NCI-H2196 (cell line): ENCODE measurements around the gene RNF5.
"Not testable (repeated sequence)": the region's sequence is repeated elsewhere in the genome, so short reads cannot be mapped to it uniquely, and the experiment has no call there.

Experiments used
- DNase-seq: peaks from one replicate; lab custom pipeline; 2025; ENCODE audit not compliant: unreplicated experiment; lab: John Stamatoyannopoulos, UW

The RNF5 gene, protein sequence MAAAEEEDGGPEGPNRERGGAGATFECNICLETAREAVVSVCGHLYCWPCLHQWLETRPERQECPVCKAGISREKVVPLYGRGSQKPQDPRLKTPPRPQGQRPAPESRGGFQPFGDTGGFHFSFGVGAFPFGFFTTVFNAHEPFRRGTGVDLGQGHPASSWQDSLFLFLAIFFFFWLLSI

DNA sequence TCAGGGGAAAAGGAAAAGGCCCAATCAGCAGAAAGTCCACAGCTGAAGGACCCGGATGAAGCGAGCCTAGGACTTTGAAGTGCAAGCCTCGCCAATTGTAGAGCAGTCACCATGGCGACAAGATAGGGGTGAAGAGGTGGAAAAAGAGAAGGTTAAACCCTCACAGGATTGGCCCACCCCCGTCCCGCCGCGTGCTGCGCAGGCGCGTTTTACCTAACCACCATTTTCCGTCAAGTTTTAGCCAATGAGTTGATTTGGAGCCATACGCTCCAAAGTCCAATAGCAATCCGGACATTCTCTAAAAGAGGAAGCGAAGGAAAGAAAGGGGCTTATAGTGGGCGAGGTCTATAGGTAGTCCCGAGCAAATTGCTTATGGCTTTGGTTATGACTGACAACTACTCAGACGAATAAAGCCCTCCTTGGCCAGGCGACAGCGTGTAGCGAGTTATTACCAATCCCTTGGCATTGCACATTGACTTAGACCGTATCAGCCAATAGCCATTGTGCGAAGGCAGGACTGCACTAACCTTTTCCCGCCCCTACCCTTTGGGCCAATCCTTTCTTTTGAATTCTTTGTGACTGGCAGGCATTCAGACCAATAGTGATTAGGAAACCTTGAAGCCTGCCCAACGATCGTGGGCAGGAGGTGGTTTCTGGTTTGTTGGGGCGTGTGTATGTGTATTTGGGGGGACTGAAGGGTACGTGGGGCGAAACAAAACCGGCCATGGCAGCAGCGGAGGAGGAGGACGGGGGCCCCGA lies at the start of gene RNF5:
Gene RNF5 (plus strand): TSS at position 618 of the 759 bp plus-strand sequence. CDS start 107 bp downstream, at position 725.
- peak; percentile 99 for DNase-seq

DNA sequence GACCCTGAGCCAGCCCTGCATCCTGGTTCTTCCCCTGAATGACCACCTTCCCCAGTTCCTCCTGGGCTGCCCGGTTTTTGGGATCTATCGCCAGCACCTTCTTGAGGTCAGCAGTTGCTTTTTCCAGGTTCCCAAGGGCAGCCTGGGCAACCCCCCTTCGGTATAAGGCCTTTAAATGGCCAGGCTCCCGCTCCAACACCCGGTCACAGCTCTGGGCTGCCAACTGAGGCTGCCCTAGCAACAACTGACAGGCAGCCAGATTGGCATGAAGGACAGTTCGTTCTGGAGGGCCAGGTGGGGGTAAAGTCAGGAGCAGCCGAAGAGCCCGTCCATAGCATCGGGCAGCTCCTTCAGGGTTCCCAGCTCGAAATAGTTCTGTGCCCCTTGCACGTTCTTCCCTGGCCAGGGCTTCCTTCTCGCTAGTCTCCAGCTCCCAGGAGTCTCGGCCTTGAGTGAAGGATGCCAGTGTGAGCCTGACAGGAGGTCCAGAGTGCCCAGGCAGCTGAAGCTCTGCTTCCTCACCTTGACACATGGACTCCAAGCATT lies 49.4 kb upstream of the RNF5 start:
- DNase-seq: no peak

DNA sequence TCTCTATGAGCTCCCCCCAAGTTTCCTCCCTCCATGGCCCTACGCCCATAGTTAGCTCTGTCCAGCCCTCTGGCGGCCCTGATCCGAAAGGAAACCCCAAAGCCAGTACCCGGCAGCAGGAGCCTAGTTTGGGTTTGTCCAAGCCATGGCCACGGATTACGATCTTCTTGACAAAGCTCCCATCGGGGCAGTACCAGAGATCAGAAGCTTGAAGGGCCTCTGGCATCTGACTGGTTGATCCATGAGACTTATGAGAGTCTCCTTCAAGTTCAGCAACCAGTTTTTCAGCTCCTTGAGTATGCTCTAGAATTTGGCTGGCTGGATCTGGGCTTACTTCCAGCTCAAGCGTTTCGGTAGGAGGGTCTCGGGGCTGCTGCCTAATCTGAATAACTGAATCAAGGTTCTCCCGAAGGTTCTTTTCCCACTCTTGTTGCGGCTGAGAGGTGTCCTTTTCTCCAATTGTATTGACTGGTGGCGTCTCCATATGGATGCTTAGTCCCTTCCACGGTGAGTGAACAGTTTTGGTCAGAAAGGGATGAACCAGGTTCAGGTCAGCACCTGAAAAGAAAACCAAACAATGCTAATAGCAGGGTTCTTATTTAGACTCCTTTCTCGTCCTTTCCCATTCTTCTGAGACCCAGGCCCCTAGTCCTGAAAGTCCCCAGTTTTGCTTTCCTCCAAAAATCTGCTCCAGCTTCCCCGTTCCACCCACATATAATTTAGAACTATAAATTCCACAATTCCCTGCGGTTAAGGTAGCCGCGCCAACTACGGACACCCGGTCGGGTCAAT lies 48.7 kb upstream of the RNF5 start:
- DNase-seq: no peak

DNA sequence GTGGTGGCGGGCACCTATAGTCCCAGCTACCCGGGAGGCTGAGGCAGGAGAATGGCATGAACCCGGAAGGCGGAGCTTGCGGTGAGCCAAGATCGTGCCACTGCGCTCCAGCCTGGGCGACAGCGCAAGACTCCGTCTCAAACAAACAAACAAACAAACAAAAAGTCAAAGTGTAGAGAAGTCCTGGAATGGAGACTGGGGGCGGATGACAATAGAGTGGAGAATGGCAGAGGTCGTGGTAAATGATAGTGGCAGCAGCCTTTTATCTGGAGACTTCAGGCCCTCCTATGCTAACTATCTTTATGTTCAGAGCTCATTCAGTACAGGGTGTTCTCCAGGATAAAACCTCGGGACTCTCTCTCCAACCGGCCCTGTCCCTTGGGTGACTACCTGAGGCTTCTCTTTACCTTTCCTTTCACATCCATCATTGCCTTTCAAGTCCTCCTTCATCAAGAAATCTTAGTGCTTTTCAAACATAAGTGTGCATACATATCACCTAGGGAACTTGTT lies 46.7 kb upstream of the RNF5 start:
- DNase-seq: no peak

DNA sequence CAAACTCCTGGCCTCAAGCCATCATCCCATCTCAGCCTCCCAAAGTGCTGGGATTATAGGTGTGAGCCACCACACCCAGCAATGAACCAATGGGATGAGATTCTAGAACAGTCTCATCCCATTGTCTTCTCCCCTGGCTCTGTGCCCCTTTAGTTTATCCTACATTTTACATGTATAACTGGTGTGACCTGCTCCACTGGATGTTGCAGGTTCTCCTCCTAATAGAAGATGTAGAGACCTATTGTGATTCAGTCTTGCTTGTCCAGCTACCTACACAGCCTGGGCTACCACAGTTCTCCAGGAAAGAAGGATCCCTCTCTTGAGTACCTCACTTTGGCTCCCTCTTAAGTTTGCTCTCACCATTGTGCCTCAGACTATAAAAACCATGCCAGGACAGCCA lies 46.1 kb upstream of the RNF5 start:
- no peak for DNase-seq

DNA sequence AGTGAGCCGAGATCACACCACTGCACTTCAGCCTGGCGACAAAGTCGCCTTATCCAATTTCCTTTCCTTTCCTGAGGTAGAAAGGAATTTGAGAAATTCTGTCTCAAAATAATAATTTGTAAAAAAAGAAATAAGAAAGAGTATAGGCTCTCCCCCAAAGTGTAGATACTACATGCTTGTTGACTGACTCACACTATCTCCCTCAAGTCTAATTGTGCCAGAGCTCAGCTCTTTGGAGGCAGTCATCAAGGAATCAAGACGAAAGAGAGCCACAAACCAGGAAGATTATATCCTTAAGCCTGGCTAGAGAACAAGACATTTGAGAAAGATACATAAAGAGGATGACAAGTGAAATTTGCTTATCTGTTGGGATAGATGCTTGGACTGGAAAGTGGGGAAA lies 44.4 kb upstream of the RNF5 start:
- DNase-seq: no peak

DNA sequence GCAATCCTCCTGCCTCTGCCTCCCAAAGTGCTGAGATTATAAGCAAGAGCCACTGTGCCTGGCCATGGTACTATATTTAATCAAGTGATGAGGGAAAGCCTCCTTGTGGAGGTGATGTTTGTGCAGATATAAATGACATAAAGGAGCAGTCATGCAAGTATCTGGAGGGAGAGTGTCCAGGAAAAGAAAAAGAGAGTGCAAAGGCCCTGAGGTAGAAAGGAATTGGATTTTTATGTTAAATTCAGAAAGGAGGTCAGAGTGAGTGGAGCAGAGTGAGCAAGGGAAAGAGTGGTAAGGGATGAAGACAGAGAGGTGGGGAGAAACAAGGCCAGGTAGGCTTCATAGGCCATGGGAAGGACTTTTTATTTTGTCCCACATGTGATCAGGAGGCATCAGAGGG lies 40.8 kb upstream of the RNF5 start:
- DNase-seq: no peak

DNA sequence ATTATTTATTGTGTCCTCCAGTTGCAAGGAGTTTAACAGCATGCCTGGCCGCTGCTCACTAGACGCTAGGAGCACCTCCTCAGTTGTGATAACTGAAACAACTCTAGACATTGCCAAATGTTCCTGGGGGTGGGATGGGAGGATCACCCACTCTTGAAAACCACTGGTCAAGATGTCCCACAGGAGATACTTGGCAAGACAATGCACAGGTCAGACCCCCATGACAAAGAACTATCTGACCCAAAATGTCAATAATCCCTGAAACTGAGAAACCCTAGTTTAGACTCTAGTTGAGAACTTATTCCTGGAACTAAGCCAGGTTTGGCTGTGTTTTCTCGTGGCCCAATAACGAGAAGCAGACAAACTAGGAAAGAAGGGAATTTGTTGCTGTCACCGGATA lies 38.6 kb upstream of the RNF5 start:
- no peak for DNase-seq

DNA sequence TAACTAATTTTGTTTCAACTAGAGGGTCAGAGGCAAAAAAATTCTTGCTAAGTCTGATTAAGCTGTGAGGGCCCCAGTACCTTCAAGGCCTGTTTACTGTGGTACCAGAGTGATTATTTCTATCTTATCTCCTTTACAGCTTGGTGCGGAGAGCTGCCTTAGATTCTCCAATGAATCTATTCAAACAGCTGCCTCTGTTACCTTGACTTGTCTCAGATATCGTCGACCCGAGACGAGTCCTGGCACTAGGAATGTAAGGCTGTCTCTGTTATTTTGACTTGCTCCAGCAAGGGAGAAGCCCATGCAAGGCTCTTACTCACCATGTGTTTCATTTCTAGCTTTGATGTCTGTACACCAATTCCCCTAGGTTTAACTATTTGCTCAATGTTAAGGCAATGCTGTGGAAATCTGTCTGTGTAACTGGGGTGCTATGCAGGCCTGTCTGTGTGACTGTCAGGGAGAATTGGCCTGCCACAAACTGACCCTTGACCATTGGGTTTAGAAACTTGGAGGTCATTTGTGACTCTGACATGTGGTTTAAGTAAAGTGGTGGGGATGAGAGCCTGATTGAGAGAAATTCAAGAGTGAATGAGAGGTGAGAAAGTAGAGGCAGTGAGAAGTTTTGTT lies 37.7 kb upstream of the RNF5 start:
- no peak for DNase-seq

DNA sequence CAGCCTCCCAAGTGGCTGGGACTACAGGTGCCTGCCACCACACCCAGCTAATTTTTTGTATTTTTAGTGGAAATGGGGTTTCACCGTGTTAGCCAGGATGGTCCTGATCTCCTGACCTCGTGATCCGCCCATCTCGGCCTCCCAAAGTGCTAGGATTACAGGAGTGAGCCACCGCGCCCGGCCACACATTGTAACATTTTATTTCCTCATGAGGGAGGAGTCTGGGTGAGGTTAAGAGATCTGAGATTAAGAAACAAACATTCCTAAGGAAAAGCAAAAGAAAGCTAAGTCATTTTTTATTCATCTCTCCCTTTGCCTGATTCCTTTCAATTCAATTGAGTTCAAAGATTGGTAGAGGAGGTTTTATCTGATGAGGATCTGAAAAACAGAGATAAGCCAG lies 34.0 kb upstream of the RNF5 start:
- not testable (repeated sequence) for DNase-seq

DNA sequence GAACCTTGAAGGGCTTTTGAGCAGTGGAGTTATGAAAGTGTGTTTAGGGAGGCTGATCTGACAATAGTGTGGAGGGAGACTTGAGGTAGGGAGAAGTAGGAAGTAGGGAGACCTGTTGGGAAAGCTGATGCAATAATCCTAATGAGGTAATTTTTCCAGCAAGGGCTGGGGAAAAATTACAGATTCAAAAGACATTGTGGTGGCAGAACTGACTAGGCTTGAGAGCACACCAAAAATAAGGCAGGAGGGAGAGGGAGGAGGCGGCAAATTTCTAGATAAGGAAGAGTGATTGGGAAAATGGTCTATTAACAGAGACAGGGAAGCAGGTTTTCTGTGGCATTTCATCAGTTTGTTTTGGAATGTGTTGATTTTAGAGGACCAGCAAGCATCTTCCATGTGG lies 31.9 kb upstream of the RNF5 start:
- no peak for DNase-seq

DNA sequence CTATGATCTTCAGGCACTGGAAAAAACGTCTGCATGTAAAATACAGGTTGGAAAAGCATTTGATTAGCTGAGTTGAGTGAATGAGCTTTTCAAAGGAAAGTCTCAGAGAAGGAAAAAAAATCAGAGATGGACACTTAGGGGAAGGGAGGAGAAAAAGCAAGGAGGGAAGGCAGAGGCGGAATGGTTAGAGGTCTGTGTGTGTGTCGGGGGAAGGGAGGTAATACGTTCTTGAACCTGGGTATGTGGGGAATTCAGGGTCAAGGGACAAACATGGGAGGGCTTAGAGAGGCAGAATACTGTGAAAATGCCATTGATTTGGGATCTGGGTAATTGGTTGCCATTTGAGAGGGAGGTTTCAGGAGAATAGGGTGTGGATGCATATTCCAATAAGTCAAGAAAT lies 31.5 kb upstream of the RNF5 start:
- no peak for DNase-seq

DNA sequence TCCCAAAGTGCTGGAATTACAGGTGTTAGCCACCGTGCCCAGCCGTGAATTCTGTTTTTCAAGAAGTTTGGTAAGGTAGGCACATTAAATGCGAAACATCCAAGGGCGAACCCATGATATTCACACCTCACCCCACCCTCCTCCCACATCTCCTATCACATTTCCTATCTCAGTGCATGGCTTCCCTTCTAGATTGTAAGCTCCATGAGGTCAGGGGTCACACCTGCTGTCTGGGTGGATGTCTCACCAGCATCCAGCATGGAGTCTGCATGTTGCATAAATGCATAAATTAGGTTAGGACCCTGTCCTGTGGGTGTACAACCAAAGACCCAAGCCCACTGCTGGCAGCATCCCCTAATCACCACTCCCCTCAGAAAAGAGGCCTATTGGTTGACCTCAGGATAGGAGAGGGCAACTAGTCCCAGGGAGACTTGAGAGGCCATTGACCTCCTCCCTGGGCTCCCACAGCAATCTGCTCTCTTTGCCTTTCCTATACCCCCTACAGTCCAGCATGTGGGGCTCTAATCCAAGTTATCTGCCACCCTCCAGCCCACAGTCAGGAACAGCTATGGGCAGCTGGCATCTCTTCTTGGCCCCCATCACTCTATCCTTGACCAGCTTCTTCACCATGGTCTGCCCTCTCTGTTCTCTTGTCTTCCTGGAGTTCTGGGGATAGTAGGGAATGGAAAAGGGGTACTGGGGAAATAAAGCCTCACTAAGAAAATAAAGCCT lies 30.6 kb upstream of the RNF5 start:
- DNase-seq: no peak

DNA sequence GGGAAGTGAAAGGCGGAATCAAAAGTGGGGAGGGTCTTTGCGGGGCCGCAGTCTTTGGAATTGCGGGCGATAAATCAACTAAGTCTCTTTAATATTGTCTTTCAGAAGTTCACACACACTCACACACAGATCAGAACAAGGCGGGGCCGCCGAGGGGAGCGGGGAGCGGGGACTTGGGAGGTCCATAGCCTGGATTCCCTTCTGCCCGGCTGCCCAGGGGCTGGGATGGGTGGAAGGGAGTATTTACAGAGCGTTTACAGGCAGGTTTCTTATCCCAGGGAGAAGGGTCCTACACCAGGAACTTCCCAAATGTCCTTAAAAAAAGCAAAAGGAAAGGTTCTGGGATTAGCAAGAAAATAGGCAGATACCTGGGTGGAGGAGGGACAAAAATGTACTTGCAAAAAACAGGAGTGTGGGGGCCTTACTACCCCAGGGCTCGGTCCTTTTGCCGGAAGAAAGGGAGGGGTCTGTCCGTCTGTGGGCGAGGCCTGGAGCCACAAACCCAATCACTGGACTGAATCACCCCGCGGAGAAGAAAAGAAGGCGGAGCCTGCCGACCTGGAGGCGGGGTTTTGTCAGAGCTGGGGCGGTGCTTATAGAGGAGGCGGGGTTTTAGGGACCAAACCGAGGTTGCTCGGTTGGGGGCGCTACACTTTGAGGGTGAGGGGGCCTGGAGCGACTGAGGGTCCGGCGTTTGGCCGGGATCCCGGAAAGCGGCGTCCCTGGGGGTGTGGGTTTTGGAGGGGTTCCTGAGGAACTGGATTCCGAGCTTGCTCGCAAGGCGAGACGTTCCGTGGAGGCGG lies 29.7 kb upstream of the RNF5 start:
- DNase-seq: no peak

DNA sequence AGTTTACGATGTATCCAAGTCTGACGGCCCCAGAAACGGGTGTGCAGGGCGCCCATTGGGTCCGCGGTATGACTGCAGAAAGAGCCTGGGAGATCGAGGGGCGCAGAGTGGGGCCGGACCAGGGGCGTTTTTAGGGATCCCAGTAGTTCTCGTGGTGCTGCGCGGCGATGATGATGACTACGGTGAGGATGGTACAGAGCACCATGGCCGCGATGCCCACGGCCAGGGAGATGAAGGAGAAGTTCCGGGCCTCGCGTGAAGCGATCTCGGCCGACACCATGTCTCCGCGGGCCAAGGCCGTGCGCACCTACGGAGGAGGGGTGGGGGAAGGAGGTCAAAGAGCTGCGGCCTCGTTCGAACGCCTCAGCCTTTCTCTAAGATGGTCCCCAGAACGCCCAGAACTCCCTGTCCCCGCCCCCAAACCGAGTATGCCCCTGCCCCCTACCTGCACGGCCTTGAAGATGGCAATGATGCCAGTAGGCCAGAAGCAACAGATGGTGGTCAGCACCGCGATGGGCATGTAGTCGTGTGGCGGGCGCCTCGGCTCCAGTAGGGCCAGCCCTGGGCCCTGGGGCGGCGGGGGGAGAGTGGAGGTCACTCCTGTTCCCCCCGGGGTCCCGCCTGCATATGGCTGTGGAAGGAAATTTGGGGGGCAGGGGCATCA lies 29.0 kb upstream of the RNF5 start:
- no peak for DNase-seq

DNA sequence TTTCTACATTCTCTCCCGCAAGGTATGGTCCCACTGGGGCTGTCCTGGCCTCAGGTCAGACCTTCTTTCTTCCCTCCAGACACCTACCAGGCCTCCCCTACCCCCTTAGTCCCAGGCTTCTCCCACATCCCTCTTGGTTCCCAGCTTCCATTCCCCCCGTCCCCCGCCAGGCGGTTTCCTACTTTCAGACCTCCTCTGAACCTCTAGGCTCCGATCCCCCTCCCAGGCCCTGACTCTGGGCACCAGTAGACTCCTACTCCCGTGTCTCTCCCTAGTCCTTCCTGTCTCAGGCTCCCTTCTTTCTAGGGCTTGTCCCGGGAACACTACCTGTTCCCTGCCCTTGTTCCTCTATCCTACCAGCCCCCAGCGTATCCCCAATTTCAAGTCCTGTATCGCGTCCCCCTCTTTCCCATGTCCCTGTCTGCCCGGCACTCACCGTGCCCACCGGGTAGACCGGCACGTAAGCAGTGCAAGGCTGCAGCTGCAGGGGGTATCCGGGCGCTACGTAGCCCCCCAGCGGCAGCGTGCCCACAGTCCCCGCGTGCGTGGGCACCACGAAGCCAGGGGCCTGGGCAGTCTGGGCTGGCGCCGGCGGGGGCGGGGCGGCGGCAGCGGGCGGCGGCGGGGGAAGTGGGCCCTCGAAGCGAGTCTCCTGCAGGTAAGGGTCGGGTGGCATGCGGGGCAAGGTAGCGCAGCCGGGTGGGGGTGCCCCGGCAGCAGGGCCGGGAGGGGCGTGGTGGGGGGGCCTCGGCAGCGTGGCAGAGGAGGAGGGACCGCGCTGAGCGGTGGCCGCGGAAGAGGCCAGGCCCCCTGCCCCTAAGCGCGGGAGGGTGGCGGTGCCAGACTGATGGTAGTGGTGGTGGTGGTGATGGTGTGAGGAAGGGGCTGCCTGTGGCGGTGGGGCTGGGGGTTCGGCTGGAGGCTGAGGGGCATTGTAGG lies 28.0 kb upstream of the RNF5 start:
- DNase-seq: no peak

DNA sequence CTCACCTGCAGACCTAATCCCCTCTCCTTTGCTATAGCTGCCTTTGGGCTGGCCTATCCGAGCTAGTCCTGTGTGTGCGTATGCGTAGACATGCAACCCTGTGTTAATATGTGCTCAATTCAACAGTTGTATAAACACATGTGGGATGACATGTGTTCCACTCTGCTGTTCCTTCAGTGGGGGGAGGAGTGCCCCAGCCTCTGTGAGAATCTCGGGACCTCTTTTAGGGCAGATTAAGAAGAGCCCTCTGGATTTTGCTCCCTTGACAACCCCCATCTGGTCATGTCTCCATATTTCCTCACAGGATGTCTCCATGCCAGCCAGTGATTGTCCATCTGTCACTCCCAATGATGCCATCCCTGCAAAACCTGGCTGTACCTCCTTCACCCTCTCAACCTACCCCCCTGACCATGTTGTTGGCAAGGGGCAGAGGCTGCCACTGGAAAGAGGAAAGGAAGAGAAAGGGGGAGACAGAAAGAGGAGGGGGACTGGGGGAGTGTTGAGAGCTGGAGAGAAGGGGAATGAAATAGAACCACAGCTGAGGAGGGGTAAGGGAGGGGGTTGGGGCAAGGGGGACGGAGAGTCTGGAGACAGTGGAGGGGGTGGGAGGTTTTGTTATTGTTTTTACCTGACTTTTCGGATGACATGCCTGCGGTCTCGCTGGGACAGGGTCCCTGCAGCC lies 26.9 kb upstream of the RNF5 start:
- no peak for DNase-seq
